Medulla oblongata (tissue), 1 donor: ENCODE data around the gene CFAP107.
"Not testable (repeated sequence)": the region's sequence is repeated elsewhere in the genome, so short reads cannot be mapped to it uniquely, and the experiment has no call there.

ENCODE experiments used
- DNase-seq: peaks from one replicate; pipeline ENCODE4 v3.0.0-alpha.2; 2015; ENCODE audit errors: extremely low spot score

The CFAP107 gene

DNA sequence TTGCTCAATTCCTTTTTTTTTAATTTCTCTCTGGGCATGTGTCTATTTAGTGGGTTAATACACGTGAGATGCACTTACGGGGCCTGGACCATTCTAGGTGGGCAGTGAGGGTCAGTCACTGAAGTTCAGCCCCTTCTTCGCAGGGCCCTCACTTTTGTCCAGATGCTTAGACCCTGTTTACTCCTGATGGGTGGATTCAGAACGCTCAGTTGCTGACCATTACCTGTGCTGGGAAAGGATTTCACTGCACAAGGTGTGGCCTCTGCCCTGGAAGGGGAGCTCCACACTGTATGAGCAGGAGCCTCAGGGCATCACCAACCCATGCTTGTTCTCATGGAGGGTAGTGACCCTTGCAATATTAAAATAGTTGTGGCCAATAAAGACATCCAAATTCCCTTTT is 32.1 kb downstream of the CFAP107 start:
- no peak for DNase-seq

DNA sequence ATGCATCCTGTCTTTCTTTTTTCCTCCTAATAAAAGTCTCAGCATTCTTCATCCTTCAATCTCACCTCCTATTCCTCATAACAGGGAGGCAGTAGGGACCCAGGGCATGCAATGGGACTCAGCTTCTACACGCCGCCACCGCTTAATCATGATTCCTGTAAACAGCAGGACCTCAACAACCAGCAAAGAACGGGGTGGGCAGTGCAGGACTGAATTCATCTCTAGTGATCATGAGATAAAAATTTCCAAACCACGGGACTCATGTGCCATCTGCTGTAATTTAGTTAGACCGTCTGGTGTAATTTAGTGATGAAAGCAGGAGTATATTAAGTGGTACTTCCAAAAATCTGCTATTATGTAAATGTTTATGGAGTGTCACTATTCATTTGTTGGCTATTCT is 32.9 kb downstream of the CFAP107 start:
- DNase-seq = no peak

DNA sequence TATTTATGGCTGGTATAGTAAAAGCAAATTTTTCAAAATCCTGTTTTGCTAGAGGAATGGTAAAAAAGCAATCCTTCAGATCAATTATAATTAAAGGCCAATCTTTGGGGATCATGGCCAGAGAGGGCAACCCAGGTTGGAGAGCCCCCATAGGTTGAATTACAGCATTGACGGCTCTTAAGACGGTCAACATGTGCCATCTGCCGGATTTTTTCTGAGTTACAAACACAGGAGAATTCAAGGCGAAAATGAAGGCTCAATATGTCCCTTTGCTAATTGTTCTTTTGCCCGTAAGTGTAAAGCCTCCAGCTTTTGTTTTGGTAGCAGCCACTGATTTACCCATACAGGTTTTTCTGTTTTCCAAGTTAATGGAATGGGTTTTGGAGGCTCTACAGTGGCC is 35.5 kb downstream of the CFAP107 start:
- DNase-seq = not testable (repeated sequence)

DNA sequence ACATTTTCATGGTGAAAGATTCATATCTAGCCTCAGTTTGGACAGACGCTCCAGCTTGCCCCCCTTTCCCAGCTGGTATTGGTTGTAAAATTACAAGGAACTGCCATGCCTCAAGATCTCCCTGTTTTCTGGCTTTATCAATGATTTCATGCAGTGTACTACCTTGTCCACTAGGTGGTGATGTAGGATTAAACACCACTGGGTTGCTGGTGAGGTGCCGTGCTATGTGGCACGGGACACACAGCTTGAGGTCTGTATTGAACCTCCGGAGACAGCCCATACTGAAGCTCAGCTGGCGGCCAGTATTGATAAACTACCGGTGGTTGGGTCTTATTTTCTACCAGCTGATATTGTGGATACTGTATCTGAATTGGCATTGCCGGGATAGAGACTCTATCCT is 37.8 kb downstream of the CFAP107 start:
- DNase-seq = not testable (repeated sequence)

DNA sequence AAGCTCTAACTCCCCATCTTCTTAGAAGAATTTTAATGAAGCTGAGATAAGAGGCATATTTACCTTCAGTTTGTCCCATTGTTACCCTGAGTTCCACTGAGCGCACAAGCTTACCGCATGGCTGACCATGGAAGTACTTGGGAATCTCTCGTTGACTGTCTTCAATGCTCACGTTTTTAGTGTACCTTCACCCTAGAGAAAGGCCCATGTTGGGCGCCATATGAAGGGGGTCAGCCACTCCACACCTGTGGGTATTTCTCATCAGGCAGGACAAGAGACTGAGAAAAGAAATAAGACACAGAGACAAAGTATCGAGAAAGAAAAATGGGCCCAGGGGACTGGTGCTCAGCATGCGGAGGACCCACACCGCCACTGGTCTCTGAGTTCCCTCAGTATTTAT is 38.7 kb downstream of the CFAP107 start:
- DNase-seq = not testable (repeated sequence)

DNA sequence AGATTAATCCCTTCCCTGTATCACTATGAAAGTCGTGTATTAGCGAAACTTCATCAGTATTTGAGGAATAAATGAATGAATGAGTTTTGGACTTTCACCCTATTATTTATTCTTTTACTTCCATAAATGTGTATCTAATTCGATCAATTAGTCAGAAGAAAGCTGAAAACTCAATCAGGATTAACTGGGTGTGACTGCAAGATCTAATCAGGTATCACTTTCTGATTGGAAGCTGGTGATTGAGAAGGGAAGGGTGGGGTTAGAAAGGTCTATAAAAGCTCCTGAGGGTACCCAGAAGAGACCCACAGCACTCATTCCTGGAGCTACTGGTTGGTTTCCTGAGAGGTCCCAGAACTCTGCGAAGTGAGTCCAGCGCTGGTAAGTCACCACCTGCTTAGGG is 45.1 kb downstream of the CFAP107 start, which contains the start of gene PRAMEF1:
PRAMEF1 (plus strand) TSS at position 301 of the 400 bp plus-strand sequence. CDS start 1,831 bp downstream, outside the sequence.
- DNase-seq = not testable (repeated sequence)

DNA sequence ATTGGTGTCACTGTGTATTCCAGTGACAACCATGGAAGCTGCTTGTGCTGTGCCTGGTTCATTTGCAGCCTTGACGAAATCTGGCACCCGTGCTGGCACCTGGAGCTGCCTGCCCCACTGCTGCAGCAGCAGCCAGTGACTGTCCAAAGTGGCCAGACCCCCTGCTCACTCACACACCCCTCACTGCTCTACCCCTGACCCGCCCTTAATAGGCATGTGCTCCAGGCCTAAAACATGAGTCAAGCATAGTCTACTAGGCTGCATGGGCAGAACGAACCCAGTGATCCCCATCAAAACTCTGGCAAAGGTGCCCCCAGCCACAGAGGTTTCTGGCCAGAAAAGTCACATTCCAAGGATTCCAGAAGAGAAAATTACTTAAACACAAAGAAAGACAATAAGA is 52.9 kb downstream of the CFAP107 start:
- DNase-seq = no peak

DNA sequence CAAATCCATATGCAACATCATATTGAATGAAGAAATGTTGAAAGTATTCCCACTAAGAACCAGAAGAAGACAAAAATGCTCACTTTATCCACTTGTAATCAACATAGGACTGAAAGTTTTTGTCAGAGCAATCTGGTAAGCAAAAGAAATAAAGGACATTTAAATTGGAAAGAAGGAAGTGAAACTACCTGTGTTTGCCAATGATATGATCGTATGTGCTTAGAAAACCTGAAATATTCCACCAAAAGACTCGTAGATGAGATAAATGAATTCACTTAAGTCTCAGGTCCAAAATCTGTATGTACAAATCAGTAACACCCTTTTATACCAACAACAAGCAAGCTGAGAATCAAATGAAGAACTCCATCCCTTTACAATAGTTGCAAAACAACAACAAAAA is 53.7 kb downstream of the CFAP107 start:
- DNase-seq = no peak

DNA sequence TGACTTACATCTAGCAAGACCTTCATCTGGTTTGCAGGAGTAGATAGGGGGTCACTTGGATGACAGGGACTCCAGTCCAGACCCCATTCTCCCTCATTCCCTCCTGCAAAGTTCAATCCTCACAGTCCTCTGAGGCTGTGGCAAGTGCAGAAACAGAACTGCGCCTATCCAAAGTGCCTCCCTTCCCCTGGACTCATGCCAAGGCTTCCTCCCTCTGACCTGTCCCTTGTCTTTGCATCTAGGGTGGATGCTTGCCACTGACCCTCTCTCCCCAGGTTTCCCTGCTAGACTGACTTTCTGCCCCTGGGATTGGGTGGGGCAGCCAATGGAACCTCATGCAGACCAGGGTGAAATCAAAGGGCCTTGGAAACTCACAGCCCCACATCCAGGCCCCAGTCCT is 63.9 kb downstream of the CFAP107 start:
- no peak for DNase-seq

DNA sequence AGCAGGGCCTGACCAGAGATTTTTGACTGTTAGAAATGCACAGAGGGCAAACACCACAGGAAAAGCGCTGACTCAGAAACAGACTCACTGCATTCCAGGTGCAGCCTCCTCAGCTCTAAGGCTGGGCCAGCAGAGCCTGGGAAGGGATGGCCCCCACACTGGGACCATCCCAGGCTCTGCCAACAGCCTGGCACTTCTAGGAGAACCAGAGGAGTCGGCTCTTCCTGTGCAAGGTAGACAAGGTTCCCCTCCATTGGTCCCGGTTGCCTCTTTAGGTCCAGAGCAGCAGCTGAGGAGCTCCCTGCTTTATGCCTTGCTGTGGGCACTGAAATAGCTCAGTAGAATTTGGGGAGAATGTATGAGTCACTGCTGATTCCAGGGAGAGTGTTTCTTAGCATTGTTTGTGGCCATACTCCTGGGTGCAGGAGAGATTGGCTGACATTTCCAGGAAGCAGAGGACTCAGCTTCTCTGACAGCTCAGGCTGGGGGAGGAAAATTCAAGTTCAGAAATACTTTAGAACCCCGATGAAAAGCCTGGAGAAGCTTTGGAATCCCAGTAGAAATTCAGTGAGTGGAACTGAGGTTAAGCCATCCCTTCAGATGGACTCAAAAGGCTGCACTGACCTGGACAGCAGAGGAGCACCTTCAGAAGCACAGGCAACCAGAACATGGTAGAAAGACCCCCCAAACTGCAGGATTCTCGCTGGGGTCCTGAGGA is 64.8 kb downstream of the CFAP107 start:
- DNase-seq = no peak

DNA sequence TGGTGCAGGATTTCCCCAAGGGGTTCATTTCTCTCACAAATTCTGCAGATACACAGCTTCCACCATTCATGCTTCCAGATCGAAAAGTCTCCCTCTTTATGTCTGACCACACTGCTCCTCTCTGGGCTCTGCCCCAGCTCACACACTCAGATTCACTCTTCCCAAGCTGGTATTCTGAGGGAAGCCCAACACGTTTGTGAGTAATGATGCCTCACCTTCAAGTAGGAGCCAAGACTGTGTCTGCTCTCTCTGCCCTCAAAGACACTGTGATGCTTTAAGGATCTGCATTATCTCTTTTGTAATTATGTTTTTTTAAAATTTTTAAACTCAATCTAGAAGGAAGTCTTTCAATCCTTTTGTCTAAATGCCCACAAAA is 65.4 kb downstream of the CFAP107 start:
- no peak for DNase-seq
